GF-D8 (cell line): Measurements from ENCODE around the gene NHLRC3.
"Not testable (repeated sequence)": the region's sequence is repeated elsewhere in the genome, so short reads cannot be mapped to it uniquely, and the experiment has no call there.

Experiments
- DNase-seq: peaks from one replicate; lab custom pipeline; 2025; lab: John Stamatoyannopoulos, UW

Gene NHLRC3

DNA sequence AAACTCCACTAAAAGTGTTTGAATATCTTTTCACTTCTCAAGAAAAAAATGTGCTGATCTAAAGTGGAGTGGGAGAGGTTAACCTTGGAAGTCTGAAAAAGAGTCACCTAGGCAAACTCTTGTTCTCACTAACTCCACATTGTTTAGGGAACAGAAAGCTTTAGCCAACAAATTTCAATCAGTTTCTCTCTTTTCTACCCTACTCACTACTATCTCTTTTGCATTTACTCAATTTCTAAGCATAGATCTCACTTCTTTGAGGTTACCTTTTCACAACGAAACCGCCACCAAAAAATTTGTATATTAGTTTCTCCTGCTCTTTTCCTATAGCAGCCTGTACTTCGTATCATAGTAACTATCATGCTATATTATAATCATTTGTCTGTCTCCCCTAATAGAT is 6.3 kb downstream of the NHLRC3 start:
- DNase-seq: no peak

- DNase-seq: no peak
Observed at GRCh38 chr13:39047560-39047959, 9.3 kb downstream of the NHLRC3 start.

DNA sequence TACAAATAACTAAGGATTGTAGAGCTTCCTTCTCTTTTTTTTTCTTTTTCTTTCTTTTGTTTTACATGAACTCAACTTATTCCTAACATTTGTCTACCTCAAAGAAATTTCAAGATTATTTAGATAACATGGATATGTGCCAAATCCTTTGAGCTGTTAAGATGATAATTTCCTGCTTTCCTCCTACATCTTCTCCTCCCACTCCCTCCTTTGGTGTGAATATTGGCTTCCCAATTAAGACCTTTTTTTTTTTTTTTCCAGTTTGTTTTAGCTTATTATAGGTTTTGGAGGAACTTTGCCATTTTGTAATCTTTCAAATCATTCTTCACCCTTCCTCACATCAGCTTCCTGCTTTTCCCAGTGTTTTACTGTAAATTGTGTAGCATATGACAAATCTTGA is 10.6 kb downstream of the NHLRC3 start:
- no peak for DNase-seq

GRCh38 chr13:39049274-39049673 is 11.0 kb downstream of the NHLRC3 start:
- no peak for DNase-seq

DNA sequence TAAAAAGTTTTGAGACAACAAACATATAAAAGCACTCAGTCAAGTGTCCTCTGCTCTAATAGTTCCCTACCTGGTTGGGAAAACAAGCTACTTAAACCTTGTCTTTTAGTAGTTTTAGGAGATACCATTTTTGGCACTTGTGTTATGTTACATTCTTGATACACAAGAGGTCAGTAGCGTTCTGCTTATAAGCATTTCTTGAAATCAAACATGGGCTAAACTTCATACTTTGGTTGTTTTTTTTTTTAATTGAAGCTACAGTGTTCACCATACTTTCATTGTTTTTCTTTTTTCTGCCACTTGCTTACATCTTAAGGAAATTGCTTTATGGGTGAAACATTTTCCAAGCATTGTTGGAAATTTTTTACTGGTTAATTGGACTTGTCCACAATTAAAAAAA is 12.9 kb downstream of the NHLRC3 start:
- no peak for DNase-seq

DNA sequence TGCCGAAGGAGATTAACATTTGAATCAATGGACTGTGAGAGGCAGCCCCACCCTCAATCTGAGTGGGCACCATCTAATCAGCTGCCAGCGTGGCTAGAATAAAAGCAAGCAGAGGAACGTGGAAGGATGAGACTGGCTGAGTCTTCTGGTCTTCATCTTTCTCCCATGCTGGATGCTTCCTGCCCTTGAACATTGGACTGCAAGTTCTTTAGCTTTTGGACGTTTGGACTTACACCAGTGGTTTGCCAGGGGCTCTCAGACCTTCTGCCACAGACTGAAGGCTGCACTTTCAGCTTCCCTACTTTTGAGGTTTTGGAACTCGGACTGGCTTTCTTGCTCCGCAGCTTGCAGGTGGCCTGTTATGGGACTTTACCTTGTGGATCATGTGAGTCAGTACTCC is 14.7 kb downstream of the NHLRC3 start:
- DNase-seq: no peak

DNA sequence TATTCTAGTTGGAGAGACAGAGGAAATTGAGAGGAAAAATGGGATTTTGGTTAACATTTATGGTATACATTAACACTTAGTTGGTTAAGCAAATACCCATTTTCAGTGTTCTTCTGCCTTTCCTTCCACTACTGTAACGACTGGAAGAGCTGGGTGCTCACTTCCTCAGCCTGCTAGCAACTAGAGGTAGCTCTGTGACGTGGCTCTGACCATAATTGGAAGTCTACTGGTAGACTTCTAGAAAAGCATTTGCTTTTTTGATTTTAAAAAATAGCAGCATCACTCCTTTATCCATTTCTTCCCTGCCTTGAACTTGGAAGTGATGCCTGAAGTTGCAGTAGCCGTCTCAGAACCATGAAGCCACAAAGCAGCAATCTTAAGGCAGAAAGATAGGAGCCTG is 15.9 kb downstream of the NHLRC3 start:
- no peak for DNase-seq

GRCh38 chr13:39056018-39056417 is 17.8 kb downstream of the NHLRC3 start:
- DNase-seq: no peak

DNA sequence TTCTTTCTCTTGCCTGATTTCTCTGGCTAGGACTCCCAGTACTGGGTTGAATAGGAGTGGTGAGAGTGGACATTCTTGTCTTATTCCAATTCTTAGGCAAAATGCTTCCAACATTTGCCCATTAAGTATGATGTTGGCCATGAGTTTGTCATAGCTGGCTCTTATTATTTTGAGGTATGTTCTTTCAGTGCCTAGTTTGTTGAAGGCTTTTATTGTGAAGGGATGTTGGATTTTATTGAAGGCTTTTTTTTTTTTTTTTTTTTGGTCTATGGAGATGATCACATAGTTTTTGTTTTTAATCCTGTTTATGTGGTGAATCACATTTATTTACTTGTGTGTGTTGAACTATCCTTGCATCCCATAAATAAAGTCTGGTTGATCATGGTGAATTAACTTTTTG is 19.8 kb downstream of the NHLRC3 start:
- DNase-seq: no peak

DNA sequence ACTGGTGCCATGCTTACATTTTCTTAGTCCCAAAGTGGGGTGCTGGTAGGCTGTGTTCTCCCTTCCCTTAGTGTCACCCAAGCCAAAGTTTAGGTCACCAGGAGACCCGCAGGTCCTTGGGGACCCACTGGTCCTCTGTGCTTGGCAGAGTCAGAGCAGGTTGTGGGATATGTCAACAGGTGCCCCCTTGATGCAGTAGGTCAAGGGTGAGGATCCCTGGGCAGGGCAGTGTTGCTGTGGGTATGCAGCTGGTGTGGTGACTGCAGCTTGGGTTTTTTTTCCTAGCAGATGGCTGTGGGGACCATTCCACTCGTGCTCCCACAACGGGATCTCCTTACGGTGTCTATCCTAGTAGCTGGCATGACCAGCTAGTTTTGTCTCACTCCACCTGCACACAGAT is 23.7 kb downstream of the NHLRC3 start:
- no peak for DNase-seq

DNA sequence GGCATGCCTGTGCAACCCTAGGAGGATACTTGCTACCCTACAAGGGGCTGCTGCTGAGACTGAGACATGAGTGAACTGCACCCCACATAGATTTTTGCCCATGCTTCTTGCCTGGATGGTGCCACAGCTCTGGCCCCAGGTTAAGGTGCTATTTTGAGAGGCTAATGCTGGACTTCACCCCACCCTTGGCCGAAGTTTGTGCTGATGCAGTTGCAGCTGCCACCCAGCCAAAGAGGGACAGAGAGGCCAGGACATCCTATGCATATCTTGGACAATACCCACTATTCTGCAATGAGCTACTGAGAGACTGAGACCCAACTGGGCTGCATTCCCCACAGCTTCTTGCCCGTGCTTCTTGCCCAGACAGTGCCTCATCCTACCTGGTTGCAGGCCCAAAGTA is 34.6 kb downstream of the NHLRC3 start:
- DNase-seq: no peak

DNA sequence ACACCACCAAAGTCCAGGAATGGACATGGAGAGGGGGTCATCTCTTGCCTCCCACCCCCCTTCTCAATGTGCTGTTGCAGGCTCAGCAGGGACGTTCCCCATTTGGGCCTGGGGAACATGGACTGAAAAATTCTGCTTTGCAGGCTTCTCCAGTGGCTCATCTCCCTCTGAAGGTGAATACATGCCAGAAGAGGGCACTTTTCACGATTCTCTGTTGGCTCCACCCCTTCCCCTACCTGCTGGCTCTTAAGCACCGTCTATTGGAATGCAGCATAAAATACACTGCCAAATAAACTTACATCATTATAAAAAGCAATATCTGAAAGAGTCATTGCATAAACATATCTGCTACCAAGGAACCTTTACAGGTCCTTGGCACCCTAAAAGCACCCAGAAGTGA is 35.7 kb downstream of the NHLRC3 start:
- DNase-seq: no peak

GRCh38 chr13:39086251-39086945 is 48.1 kb downstream of the NHLRC3 start:
- DNase-seq: not testable (repeated sequence)

GRCh38 chr13:39091586-39091985 is 53.3 kb downstream of the NHLRC3 start:
- DNase-seq: no peak

DNA sequence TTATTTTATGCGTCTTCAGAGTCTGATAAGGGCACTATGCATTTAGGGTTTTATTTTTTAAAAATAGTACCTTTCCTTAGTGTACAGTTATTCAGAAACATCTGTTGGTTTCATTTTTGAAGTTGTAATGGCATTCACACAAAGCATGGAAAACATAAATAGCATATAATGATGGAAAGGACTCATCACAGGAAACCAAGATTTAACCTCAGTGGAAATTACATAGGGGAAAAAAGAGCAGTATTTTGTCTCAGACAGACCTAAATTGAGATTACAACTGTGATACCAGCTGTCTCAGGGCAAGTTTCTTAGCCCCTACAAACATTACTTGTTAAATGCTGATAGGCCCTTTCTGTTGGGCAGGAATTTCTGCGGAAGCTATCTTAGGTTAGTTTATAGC is 57.2 kb downstream of the NHLRC3 start:
- DNase-seq: no peak

DNA sequence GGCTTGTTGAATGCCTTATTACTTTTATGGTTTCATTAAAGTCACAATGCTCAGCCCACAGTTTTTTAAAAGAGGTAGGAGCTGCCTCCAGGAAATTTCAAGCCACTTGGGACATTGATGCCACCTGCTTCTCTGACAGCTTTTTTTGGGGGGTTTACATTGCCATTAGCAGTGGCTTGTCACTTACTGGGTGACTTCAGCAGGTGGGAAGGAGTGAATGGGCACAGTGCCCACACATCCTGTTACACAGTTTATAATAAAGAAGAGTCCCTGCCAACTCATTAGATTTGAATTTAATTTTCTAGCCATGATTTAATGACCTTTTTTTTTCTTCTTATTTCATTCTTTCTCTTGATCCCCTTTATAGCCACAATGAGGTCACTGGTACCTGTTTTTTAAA is 61.0 kb downstream of the NHLRC3 start:
- no peak for DNase-seq
